ENCODE results near the gene TTC9. TPM values are rescaled to one million over a fixed set of nuclear protein-coding genes. Genes with fewer than 3 reads are reported as not detected.

Gene TTC9
- total RNA-seq, 1 donor from 2014 or later = 14.9 TPM

GRCh38 chr14:70711451-70711850 is 69.7 kb downstream of the TTC9 start:
- TF ChIP-seq, protein P1, sequence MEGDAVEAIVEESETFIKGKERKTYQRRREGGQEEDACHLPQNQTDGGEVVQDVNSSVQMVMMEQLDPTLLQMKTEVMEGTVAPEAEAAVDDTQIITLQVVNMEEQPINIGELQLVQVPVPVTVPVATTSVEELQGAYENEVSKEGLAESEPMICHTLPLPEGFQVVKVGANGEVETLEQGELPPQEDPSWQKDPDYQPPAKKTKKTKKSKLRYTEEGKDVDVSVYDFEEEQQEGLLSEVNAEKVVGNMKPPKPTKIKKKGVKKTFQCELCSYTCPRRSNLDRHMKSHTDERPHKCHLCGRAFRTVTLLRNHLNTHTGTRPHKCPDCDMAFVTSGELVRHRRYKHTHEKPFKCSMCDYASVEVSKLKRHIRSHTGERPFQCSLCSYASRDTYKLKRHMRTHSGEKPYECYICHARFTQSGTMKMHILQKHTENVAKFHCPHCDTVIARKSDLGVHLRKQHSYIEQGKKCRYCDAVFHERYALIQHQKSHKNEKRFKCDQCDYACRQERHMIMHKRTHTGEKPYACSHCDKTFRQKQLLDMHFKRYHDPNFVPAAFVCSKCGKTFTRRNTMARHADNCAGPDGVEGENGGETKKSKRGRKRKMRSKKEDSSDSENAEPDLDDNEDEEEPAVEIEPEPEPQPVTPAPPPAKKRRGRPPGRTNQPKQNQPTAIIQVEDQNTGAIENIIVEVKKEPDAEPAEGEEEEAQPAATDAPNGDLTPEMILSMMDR (conservative IDR thresholded peaks at IDR 0.05) = no peak
- Mint-ChIP-seq H3K9me3 (peaks cover 4% of the 10 kb centered on the region), H3K36me3 (no peaks in the 10 kb centered on the region), H3K4me3 (no peak overlapping the region), H3K27ac (no peak overlapping the region), H3K4me1 (ENCODE audit: unreplicated experiment) (peaks cover 14% of the 10 kb centered on the region), H3K27me3 (no peaks in the 10 kb centered on the region)
- DNase-seq (ENCODE audit: extremely low spot score, unreplicated experiment) = no peak

DNA sequence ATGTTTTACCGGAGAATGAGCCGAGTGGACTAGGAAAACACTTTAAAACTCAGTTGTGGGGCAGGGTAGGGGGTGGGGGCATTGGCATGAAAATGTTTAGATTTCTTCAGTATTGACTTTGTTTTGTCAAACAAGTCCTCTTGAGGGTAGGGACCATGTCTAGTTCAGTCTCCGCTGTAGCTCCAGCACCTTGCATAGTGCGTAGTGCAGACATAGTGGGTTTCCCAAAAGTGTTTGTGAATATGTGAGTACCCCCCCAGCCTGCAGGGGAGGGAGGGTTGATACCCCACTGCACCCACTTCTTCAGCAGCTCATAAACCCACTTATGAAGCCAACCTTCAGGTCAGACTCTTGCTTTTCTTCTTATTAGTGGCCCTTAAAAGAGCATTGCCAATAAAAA is 71.4 kb downstream of the TTC9 start:
- DNase-seq (ENCODE audit: extremely low spot score, unreplicated experiment) = no peak
- Mint-ChIP-seq H3K4me1 (ENCODE audit: unreplicated experiment) (peaks cover 21% of the 10 kb centered on the region), H3K4me3 (no peak overlapping the region), H3K9me3 (peaks cover 3% of the 10 kb centered on the region), H3K36me3 (no peaks in the 10 kb centered on the region), H3K27ac (peak overlapping the region; percentile 37), H3K27me3 (no peaks in the 10 kb centered on the region)
- TF ChIP-seq, protein P1 (conservative IDR thresholded peaks at IDR 0.05) = no peak

- Mint-ChIP-seq H3K36me3 (no peaks in the 10 kb centered on the region), H3K27ac (peak overlapping the region; percentile 37), H3K9me3 (no peaks in the 10 kb centered on the region), H3K4me1 (ENCODE audit: unreplicated experiment) (peaks cover 21% of the 10 kb centered on the region), H3K27me3 (no peaks in the 10 kb centered on the region), H3K4me3 (no peak overlapping the region)
- no peak for DNase-seq (ENCODE audit: extremely low spot score, unreplicated experiment)
- TF ChIP-seq, protein P1 (conservative IDR thresholded peaks at IDR 0.05) = no peak
These were observed 71.8 kb downstream of the TTC9 start for GRCh38 chr14:70713511-70713916.

DNA sequence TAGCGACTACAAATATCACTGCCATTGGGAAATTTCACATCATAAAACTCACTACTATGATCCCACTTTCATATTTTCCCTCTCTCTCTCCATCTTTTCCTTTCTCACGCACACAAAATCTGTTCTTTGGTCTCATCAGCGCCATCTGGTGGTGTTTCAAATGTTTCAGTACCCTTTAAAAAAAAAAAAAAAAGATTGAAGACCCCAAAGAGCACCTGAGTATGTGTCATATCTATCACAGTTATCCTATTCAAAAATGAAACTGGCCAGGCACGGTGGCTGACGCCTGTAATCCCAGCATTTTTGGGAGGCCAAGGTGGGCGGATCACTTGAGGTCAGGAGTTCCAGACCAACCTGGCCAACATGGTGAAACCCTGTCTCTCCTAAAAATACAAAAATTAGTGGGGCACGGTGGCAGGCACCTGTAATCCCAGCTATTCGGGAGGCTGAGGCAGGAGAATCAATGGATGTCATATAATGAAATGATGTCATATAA is 72.4 kb downstream of the TTC9 start:
- H3K4me1 Mint-ChIP-seq (ENCODE audit: unreplicated experiment) = peaks cover 21% of the 10 kb centered on the region
- DNase-seq (ENCODE audit: extremely low spot score, unreplicated experiment) = no peak
- H3K9me3 Mint-ChIP-seq = no peaks in the 10 kb centered on the region
- H3K4me3 Mint-ChIP-seq = no peak overlapping the region
- TF ChIP-seq, protein P1 (conservative IDR thresholded peaks at IDR 0.05) = peak; percentile 87
- peak overlapping the region; percentile 37 for H3K27ac Mint-ChIP-seq
- H3K27me3 Mint-ChIP-seq = no peaks in the 10 kb centered on the region
- no peaks in the 10 kb centered on the region for H3K36me3 Mint-ChIP-seq

DNA sequence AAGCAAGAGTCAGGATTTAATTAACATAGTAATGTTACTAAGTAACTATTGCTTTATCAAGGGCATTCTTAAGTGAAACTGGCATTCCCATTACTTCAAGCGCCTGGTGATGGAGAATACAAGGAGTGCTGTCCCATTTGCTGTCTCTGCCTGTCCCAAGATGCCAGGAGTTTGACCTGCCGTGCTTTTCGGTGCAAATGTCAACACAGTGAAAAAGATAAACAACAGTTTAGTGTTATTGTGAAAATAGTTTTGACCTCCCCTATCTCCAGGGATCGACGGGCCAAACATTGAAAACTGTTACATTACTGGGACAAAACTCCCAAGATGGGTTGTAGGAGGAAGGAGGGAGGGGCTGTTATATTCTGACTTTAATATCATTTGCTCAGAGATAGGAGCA is 74.8 kb downstream of the TTC9 start:
- Mint-ChIP-seq H3K27ac (peak overlapping the region; percentile 96), H3K9me3 (no peaks in the 10 kb centered on the region), H3K36me3 (no peaks in the 10 kb centered on the region), H3K4me3 (no peak overlapping the region), H3K27me3 (no peaks in the 10 kb centered on the region), H3K4me1 (ENCODE audit: unreplicated experiment) (peaks cover 17% of the 10 kb centered on the region)
- no peak for DNase-seq (ENCODE audit: extremely low spot score, unreplicated experiment)
- TF ChIP-seq, protein P1 (conservative IDR thresholded peaks at IDR 0.05) = no peak

DNA sequence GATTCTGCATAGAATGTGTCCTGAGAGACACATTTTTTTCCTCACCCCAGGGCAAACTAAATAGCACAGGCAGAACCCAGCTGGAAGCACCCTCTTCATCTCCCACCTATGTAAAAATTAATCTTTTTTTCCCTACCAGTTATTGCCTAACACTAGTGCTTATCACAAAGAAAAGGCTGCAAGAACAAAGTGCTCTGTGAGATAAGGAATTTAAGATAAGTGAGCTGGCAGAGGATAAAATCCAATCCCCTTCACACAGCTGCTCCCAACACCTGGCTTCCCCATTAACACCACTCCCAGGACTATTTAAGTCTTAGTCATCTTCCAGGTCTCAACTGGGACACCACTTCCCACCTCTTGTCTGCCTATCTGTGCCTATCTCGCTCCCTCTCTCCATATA is 75.2 kb downstream of the TTC9 start:
- DNase-seq (ENCODE audit: extremely low spot score, unreplicated experiment) = no peak
- peak overlapping the region; percentile 5 for H3K4me3 Mint-ChIP-seq
- no peaks in the 10 kb centered on the region for H3K27me3 Mint-ChIP-seq
- TF ChIP-seq, protein P1 (conservative IDR thresholded peaks at IDR 0.05) = no peak
- H3K9me3 Mint-ChIP-seq = no peaks in the 10 kb centered on the region
- peak overlapping the region; percentile 96 for H3K27ac Mint-ChIP-seq
- no peaks in the 10 kb centered on the region for H3K36me3 Mint-ChIP-seq
- peaks cover 17% of the 10 kb centered on the region for H3K4me1 Mint-ChIP-seq (ENCODE audit: unreplicated experiment)
